HG03558 (cell line): ENCODE results near the gene CLDN1.
"Not testable (repeated sequence)": the region's sequence is repeated elsewhere in the genome, so short reads cannot be mapped to it uniquely, and the experiment has no call there.

ENCODE experiments used
- ATAC-seq: cut with Tn5 transposase; IDR thresholded peaks from one replicate; pipeline ENCODE4 v1.9.1; 2021; ENCODE audit warnings: moderate number of reproducible peaks; ENCODE audit not compliant: unreplicated experiment; ENCODE audit errors: extremely low read depth

The CLDN1 gene

GRCh38 chr3:190301591-190301990 is 20.7 kb downstream of the CLDN1 start:
- no peak for ATAC-seq

DNA sequence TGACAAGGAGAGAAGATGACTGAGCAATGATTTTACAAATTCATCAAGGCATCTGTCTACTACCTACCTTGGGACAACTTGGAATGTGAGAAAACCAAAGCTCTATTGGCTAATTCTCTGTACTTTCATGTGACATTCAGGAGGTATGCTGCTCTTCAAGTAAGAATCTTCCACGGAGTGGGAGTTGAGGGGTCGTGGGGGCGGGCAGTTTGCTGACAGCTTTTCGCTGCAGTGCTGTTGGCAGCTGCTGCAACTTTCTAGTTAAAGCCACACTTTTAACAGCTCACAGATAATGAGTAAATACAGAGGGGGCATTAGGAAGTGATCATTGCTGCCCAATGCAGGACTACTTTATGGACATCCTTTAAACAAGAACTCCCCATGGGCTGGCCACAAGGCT is 22.3 kb downstream of the CLDN1 start:
- no peak for ATAC-seq

GRCh38 chr3:190294030-190294429 is 28.2 kb downstream of the CLDN1 start:
- no peak for ATAC-seq

- ATAC-seq = no peak
Measured at GRCh38 chr3:190293621-190294020, 28.6 kb downstream of the CLDN1 start.

DNA sequence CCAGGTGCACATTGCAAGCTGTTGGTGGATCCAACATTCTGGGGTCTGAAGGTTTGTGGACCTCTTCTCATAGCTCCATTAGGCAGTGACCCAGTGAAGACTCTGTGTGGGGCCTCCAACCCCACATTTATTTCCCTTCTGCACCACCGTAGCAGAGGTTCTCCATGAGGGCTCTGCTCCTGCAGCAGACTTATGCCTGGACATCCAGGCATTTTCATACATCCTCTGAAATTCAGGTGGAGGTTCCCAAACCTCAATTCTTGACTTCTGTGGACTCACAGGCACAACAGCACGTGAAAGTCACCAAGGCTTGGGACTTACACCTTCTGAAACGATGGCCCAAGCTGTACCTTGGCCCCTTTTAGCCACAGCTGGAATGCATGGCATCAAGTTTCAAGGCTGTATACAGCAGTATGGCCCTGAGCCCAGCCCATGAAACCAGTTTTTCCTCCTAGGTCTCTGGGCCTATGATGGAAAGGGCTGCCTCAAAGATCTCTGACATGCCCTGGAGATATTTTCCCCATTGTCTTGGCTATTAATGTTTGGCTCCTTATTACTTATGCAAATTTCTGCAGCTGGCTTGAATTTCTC is 30.2 kb downstream of the CLDN1 start:
- ATAC-seq = no peak

GRCh38 chr3:190289989-190290388 is 32.3 kb downstream of the CLDN1 start:
- ATAC-seq = no peak

DNA sequence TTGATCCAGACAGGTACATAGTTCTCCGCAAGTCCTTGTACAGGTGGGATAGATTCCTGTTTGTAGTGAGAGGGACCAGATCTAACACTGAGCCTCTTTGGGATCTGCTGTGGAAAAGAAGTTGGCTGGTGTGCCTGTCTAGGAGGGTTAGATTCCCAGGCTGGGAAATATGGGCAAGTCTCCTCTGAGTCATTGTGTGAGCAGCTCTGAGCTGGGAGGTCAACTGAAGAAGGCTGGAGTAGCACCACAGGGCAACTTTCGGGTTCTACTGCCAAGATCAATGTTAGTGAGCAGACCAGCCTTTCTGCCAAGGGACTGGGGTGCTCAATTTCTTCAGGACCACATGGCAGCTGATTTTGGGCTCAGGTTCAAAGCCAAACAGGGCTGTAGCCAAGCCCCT is 33.4 kb downstream of the CLDN1 start:
- ATAC-seq = no peak

DNA sequence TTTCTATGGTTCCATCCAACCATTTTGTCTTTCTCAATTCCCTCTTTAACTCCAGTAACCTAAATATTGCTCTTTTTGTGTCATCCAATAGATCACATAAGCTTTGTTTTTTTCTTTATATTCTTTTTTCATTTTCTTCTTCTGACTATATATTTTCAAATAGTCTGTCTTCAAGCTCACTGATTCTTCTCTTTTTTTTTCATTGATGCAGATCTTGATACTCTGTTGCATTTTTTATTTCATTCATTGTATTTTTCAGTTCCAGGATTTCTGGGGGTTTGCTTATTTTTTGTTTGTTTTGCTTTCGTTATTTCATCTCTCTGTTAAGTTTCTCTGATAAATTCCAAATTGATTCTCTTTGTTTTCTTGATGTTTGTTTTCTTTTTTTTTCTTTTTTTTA is 36.2 kb downstream of the CLDN1 start:
- no peak for ATAC-seq

DNA sequence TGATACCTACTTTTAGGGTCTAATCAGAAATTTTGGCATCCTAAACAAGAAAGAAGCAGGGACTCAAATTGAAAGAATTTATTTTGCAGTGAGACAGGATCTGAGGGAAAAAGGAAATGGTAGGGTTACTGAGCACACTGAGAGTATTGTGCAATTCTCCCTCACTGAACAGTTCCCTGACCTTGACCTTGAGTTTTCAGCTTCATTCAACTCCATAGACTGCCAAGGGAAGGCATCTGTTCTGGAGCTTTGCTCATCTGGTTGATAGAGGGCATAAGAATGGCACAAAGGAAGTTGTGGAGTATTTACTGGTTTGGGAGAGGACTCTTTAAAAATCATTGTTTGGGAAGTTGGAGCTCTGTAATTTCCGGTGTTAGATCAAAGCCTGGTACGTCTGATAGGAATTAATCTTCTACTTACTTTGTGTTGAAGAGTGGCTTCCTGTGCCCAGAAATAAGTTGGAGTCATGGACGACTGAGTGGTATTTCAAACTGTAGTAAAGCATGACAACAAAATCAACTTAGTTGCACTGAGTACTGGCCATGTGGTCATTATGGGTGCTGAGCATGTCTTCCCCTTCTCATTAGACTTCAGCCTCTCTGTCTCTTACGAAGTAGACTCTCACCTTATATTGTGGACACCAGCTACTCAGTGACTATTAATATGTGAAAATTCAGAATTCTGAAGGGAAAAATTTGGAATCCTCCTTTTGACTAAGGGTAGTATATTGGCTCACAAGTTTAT is 40.8 kb downstream of the CLDN1 start:
- ATAC-seq = no peak

- ATAC-seq = no peak
Measured at GRCh38 chr3:190279690-190280089, 42.6 kb downstream of the CLDN1 start.

GRCh38 chr3:190272747-190273146 is 49.5 kb downstream of the CLDN1 start:
- ATAC-seq = no peak

DNA sequence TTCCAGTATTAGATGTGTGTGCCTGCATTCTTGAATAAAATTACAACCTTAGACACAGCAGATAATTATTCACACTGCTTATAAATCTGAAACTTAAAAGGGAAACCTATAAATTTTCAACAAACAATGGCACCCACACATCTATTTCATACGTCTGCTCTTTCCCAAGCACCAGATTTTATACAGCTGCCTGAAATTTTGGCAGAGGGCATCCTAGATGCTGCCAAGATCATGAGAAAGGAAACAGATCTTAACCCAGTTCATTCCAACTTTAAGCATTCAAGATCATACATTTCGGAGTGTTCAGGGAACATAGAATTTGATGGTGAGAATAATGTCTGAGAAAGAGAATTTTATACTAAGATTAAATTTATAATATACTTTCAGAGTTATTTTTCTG is 53.1 kb downstream of the CLDN1 start:
- ATAC-seq = no peak

DNA sequence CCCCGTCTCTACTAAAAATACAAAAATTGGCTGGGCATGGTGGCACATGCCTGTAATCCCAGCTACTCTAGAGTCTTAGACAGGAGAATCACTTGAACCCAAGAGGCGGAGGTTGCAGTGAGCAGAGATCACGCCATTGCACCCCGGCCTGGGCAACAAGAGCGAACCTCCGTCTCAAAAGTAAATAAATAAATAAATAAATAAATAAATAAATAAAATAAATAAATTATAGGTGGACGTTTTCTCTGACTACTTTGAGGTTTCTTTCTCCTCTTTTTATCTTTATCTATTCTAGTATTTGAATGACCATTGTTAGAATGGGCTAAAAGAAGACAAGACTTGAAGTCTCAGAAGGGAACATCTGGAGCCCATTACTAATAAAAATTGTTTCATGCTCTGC is 54.8 kb downstream of the CLDN1 start:
- ATAC-seq = not testable (repeated sequence)

DNA sequence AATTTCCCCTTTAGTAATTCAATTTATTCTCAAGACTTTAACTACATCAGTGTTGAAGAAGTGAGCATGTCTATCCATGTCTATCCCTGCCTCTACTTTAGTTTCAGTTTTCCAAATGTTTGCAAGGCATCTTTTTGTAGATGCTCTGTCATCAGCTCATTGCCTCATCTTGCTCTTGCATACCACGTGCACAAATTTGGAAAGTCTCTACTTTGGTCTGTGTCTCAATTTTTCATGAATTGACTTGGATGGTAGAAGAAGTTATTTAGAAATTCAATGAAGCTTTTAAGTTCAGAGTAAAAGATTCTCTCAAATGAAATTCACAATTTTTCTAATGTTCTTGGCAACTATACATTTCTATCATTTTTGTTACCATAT is 55.3 kb downstream of the CLDN1 start:
- no peak for ATAC-seq

GRCh38 chr3:190266265-190266912 is 55.9 kb downstream of the CLDN1 start:
- ATAC-seq = no peak

DNA sequence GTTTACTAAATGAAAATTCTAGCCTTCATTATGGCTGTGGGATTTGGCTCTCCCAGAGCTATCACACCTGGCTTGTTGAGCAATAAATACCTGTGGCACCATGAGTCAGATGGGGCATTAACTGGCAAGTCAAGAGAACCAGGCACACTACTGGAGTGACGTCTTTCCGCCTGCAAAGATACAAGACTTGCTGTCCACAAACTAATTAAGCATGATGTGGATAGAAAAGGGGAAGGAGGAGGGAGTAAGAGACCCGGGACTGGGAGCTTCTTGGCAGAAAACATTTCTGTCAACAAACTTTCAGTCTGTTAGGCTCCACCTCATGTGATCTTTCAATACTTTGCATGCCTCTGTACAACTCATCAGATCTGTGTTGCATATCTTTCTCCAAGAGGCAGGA is 56.5 kb downstream of the CLDN1 start:
- no peak for ATAC-seq

- no peak for ATAC-seq
Measured at GRCh38 chr3:190265126-190265525, 57.1 kb downstream of the CLDN1 start.

DNA sequence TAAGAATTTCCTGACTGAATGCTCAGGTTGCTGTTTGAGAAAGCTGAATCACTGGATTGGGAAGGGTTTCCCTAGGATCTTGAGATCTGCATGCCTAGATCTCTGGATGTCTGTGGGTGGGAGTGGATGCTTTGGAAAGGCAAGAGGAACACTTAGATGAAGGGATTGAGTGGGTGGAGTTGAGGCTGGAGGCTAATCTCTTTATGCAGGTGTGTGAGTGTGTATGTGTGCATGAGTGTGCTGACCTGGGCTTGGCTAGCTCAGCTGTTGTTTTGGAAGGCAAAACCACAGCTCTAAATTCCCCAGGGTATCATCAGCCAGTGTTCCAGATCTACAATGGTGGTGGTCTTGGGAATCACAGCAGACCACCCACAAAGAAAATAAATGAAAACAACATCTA is 60.5 kb downstream of the CLDN1 start:
- ATAC-seq = no peak

GRCh38 chr3:190261015-190261414 is 61.2 kb downstream of the CLDN1 start:
- no peak for ATAC-seq

DNA sequence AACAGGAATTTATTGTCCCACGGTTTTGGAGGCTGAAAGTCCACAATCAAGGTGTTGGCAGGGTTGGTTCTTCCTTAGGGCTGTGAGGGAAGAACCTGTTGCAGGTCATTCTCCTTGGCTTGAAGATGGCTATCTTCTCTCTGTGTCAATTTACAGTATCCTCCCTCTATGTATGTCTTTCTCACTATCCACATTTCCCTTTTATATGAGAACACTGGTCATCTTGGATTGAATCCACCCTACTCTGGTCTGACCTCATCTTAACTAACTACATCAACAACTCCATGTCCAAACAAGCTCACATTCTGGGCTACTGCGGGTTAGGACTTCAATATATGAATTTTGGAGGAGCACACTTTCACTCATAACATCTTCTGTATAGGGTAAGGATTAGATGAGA is 61.9 kb downstream of the CLDN1 start:
- no peak for ATAC-seq

GRCh38 chr3:190258634-190259033 is 63.6 kb downstream of the CLDN1 start:
- ATAC-seq = no peak
